HCT116 (cell line): ENCODE data around the gene ETV7. TPM values are rescaled to one million over a fixed set of nuclear protein-coding genes. Genes with fewer than 3 reads are reported as not detected.

Source experiments
- ATAC-seq: fragments of 200-7000 bp; cut with Tn5 transposase; 2 replicates; pipeline ENCODE4 v1.9.1; 2020; ENCODE audit warnings: mild to moderate bottlenecking, moderate library complexity
- BruUV-seq: library from RNA; stranded (reverse); fragments of 400-500 nt; replicated peaks from 2 replicates; lab custom pipeline; 2021; lab: Mats Ljungman, UMichigan
- CTCF ChIA-PET: fragments of 300-600 bp; sonication (Branson Sonifier 250); formaldehyde crosslinking; loops from one replicate; lab custom pipeline; 2021; ENCODE audit warnings: antibody characterized with exemption; lab: Charles Lee
- POLR2A ChIA-PET: fragments of 300-600, 350-600 bp; sonication (Branson Sonifier 250); formaldehyde crosslinking; loops from one replicate; lab custom pipeline; 2021; ENCODE audit warnings: antibody characterized with exemption; lab: Charles Lee
- RAD21 ChIA-PET, 2 experiments: fragments of 300-600 bp; sonication (Branson Sonifier 250); formaldehyde crosslinking; loops; one replicate each; lab custom pipeline; 2023; ENCODE audit warnings: low total read pairs in 2 of 2; ENCODE audit not compliant: uncharacterized antibody in 2 of 2, unreplicated experiment in 2 of 2, low non-redundant PET in 1 of 2; lab: Charles Lee
- DNase-seq: peaks from one replicate; pipeline ENCODE4 v3.0.0-alpha.2; 2010; ENCODE audit warnings: low read depth, low spot score
- H2AFZ ChIP-seq: fragments of 200-600 bp; shearing (Covaris generic), sonication (generic); 2 replicates; pipeline ENCODE4 v1.6.1; 2017; ENCODE audit warnings: low read depth, mixed run types, mixed read lengths, antibody characterized with exemption, low read length; ENCODE audit not compliant: poor library complexity, severe bottlenecking
- H3K27ac ChIP-seq: 2 replicates; pipeline ENCODE4 v1.5.1; 2012; ENCODE audit warnings: low read depth, low read length
- H3K27me3 ChIP-seq: fragments of 200-600 bp; sonication (generic); 2 replicates; pipeline ENCODE4 v1.6.1; 2016; ENCODE audit warnings: mixed run types, low read length, mixed read lengths; ENCODE audit not compliant: insufficient read depth
- H3K36me3 ChIP-seq, 2 experiments: fragments of 200-500 bp in 1 of 2; fragments of 200-600 bp in 1 of 2; sonication (Bioruptor generic) in 1 of 2; sonication (generic) in 1 of 2; 2 replicates each; pipeline versions ENCODE4 v1.5.1 to v1.6.1; 2014 to 2016; ENCODE audit warnings: low read length in 2 of 2, inconsistent platforms in 1 of 2, mixed read lengths in 1 of 2, mixed run types in 1 of 2; ENCODE audit not compliant: insufficient read depth in 2 of 2, control insufficient read depth in 1 of 2
- H3K4me1 ChIP-seq, 2 experiments: fragments of 200-600 bp in 1 of 2; sonication (generic) in 1 of 2; 2 replicates each; pipeline versions ENCODE4 v1.5.1 to v1.6.1; 2012 to 2017; ENCODE audit warnings: low read length in 2 of 2, inconsistent platforms in 1 of 2, mild to moderate bottlenecking in 1 of 2, mixed read lengths in 1 of 2, mixed run types in 1 of 2, moderate library complexity in 1 of 2; ENCODE audit not compliant: insufficient read depth in 2 of 2, control insufficient read depth in 1 of 2
- H3K4me2 ChIP-seq: fragments of 200-600 bp; sonication (generic); 2 replicates; pipeline ENCODE4 v1.6.1; 2017; ENCODE audit warnings: mixed run types, low read length, mixed read lengths
- H3K4me3 ChIP-seq, 2 experiments: fragments of 200-600 bp in 1 of 2; sonication (generic) in 1 of 2; replicated peaks in 1 of 2; 2 replicates each; pipeline ENCODE4 v1.5.1; 2011 to 2016; ENCODE audit warnings: low read length in 2 of 2, control low read depth in 1 of 2, low read depth in 1 of 2, mild to moderate bottlenecking in 1 of 2, mixed read lengths in 1 of 2, mixed run types in 1 of 2
- H3K79me2 ChIP-seq: fragments of 200-600 bp; sonication (generic); 2 replicates; pipeline ENCODE4 v1.6.1; 2017; ENCODE audit warnings: mild to moderate bottlenecking, mixed run types, low read length, moderate library complexity, mixed read lengths; ENCODE audit not compliant: insufficient read depth
- H3K9ac ChIP-seq: fragments of 200-600 bp; sonication (generic); 2 replicates; pipeline ENCODE4 v1.6.1; 2016; ENCODE audit warnings: low read length, mixed read lengths
- H3K9me2 ChIP-seq: fragments of 200-600 bp; sonication (generic), shearing (Covaris generic); 2 replicates; pipeline ENCODE4 v1.6.1; 2017; ENCODE audit warnings: mixed run types, mild to moderate bottlenecking, moderate library complexity; ENCODE audit not compliant: insufficient read depth
- H3K9me3 ChIP-seq, 2 experiments: fragments of 200-500 bp in 1 of 2; fragments of 200-600 bp in 1 of 2; sonication (Bioruptor generic) in 1 of 2; sonication (generic) in 1 of 2; 2 replicates each; pipeline ENCODE4 v1.6.1; 2014 to 2017; ENCODE audit warnings: low read length in 2 of 2, mixed read lengths in 2 of 2, inconsistent platforms in 1 of 2, low read depth in 1 of 2, mild to moderate bottlenecking in 1 of 2, mixed run types in 1 of 2, moderate library complexity in 1 of 2; ENCODE audit not compliant: control insufficient read depth in 1 of 2, insufficient read depth in 1 of 2
- H4K20me1 ChIP-seq: fragments of 200-600 bp; sonication (generic), shearing (Covaris generic); 2 replicates; pipeline ENCODE4 v1.6.1; 2017; ENCODE audit warnings: mixed run types, mild to moderate bottlenecking, moderate library complexity; ENCODE audit not compliant: insufficient read depth
- CBX3 ChIP-seq: IDR thresholded peaks from 2 replicates; pipeline ENCODE4 v1.6.1; 2012; ENCODE audit warnings: low read depth
- CEBPB ChIP-seq: IDR thresholded peaks from 2 replicates; pipeline ENCODE4 v1.6.1; 2012; ENCODE audit warnings: low read depth
- EGR1 ChIP-seq: IDR thresholded peaks from 2 replicates; pipeline ENCODE4 v1.6.1; 2012; ENCODE audit warnings: low read depth
- ELF1 ChIP-seq: IDR thresholded peaks from 2 replicates; pipeline ENCODE4 v1.6.1; 2012; ENCODE audit warnings: low read depth, borderline replicate concordance
- EZH2 ChIP-seq: fragments of 200-600 bp; sonication (generic); IDR thresholded peaks from 2 replicates; pipeline ENCODE4 v1.6.1; 2017; ENCODE audit warnings: antibody characterized with exemption, mixed run types
- EZH2phosphoT487 ChIP-seq: fragments of 200-600 bp; IDR thresholded peaks from 2 replicates; pipeline ENCODE4 v1.6.1; 2018; ENCODE audit warnings: antibody characterized with exemption, borderline replicate concordance
- POLR2A ChIP-seq: IDR thresholded peaks from 2 replicates; pipeline ENCODE4 v1.7.0; 2011; ENCODE audit warnings: borderline replicate concordance; ENCODE audit not compliant: insufficient read depth, insufficient read length; ENCODE audit errors: extremely low read depth
- SP1 ChIP-seq: IDR thresholded peaks from 2 replicates; pipeline ENCODE4 v1.6.1; 2012; ENCODE audit warnings: low read depth
- YY1 ChIP-seq: IDR thresholded peaks from 2 replicates; pipeline ENCODE4 v1.6.1; 2011; ENCODE audit warnings: low read length, low read depth, moderate library complexity, mild to moderate bottlenecking; ENCODE audit not compliant: insufficient replicate concordance; ENCODE audit errors: extremely low read depth
- ZFX ChIP-seq: fragments of 450-650 bp; IDR thresholded peaks from 2 replicates; pipeline ENCODE4 v1.6.1; 2017
- ZNF274 ChIP-seq: fragments of 200-500 bp; sonication (Bioruptor generic); IDR thresholded peaks from 2 replicates; pipeline ENCODE4 v1.6.1; 2014; ENCODE audit warnings: mild to moderate bottlenecking, low read depth, low read length, inconsistent platforms
- intact Hi-C: fragments of 100-400 bp; cut with micrococcal nuclease; formaldehyde crosslinking; loops from 2 replicates; pipeline ENCODE4 v1.10.0; 2022
- total RNA-seq: library from RNA; stranded (reverse); gene quantifications from one replicate; pipeline ENCODE4 v1.2.1, GENCODE V29; 2021; ENCODE audit not compliant: unreplicated experiment
- TF ChIP-seq, protein P1 (sequence below): IDR thresholded peaks from 2 replicates; pipeline ENCODE4 v1.6.1; 2011; ENCODE audit warnings: mild to moderate bottlenecking, low read length, moderate library complexity; ENCODE audit not compliant: insufficient replicate concordance; ENCODE audit errors: extremely low read depth
- TF ChIP-seq, protein P2 (sequence below), 3 experiments: fragments of 200-600 bp in 1 of 3; sonication (generic) in 1 of 3; IDR thresholded peaks in 2 of 3; conservative IDR thresholded peaks in 1 of 3; 2 replicates each; pipeline ENCODE4 v1.5.1; 2012 to 2017; ENCODE audit warnings: low read depth in 2 of 3, low read length in 2 of 3, antibody characterized with exemption in 1 of 3, borderline replicate concordance in 1 of 3, control low read depth in 1 of 3, mild to moderate bottlenecking in 1 of 3, mixed read lengths in 1 of 3, mixed run types in 1 of 3, moderate library complexity in 1 of 3; ENCODE audit not compliant: insufficient read depth in 1 of 3
- TF ChIP-seq, protein P3 (sequence below): IDR thresholded peaks from 2 replicates; pipeline ENCODE4 v1.6.1; 2012
- TF ChIP-seq, protein P4 (sequence below): IDR thresholded peaks from 2 replicates; pipeline ENCODE4 v1.6.1; 2012

ETV7 gene
- total RNA-seq, 1 experiment from 2014 or later, result 1.0 TPM

DNA sequence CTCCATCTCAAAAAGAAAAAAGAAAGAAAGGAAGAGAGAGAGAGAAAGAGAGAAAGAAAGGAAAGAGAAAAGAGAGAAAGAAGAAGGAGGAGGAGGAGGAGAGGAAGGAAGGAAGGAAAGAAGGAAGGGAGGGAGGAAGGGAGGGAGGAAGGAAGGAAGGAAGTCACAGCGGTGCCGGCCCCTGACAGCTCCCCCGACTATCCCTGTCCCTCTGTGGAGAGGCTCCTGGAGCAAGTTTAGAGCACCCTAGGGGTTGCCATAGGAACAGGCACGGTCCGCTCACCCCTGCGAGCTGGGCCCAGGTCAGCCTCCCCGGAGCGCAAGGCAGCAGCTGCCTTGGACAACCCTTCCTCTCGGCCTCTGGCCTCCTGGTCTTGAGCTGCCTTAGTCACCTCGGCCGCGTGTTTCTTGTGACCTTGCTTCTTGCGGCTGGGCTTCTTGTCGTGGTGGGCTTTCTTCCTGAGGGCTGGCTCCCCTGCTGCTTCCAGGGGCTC, 57.6 kb downstream of the ETV7 start (continued):
- TF ChIP-seq, protein P1, sequence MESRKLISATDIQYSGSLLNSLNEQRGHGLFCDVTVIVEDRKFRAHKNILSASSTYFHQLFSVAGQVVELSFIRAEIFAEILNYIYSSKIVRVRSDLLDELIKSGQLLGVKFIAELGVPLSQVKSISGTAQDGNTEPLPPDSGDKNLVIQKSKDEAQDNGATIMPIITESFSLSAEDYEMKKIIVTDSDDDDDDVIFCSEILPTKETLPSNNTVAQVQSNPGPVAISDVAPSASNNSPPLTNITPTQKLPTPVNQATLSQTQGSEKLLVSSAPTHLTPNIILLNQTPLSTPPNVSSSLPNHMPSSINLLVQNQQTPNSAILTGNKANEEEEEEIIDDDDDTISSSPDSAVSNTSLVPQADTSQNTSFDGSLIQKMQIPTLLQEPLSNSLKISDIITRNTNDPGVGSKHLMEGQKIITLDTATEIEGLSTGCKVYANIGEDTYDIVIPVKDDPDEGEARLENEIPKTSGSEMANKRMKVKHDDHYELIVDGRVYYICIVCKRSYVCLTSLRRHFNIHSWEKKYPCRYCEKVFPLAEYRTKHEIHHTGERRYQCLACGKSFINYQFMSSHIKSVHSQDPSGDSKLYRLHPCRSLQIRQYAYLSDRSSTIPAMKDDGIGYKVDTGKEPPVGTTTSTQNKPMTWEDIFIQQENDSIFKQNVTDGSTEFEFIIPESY, result no peak
- TF ChIP-seq YY1 (no peak), EGR1 (no peak), EZH2 (no peak), ZFX (no peak), CEBPB (no peak)
- TF ChIP-seq, protein P2, sequence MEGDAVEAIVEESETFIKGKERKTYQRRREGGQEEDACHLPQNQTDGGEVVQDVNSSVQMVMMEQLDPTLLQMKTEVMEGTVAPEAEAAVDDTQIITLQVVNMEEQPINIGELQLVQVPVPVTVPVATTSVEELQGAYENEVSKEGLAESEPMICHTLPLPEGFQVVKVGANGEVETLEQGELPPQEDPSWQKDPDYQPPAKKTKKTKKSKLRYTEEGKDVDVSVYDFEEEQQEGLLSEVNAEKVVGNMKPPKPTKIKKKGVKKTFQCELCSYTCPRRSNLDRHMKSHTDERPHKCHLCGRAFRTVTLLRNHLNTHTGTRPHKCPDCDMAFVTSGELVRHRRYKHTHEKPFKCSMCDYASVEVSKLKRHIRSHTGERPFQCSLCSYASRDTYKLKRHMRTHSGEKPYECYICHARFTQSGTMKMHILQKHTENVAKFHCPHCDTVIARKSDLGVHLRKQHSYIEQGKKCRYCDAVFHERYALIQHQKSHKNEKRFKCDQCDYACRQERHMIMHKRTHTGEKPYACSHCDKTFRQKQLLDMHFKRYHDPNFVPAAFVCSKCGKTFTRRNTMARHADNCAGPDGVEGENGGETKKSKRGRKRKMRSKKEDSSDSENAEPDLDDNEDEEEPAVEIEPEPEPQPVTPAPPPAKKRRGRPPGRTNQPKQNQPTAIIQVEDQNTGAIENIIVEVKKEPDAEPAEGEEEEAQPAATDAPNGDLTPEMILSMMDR (IDR thresholded peaks at IDR 0.05 in 2 of 3, conservative IDR thresholded peaks at IDR 0.05 in 1 of 3; ENCODE audit: borderline replicate concordance in 1 of 3, insufficient read depth in 1 of 3, low read depth in 2 of 3, low read length in 2 of 3), result no peak

DNA sequence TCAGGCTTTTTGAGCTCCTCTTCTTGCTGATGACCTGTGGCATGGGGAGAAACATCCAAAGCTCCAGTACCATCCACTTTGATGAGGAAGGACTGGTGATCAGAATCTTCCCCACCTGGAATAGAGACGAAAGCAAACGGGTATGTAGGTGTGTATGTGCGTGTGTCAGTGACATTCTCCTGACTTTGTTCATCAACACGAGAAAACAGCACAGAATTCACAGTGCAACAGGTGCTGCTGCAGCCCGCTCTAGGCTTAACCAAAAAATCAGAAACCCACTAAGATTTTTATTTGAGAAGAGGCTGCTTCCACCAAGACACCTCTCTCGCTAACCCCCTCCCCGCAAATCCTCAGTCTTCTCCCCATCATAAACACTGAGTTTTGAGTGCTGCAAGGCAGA, 58.9 kb downstream of the ETV7 start:
- BruUV-seq, result no TSS peak
- no peaks in the 10 kb centered on the region for H3K9me2 ChIP-seq
- intact Hi-C loops, result no loop called here
- no peak overlapping the region for H3K9ac ChIP-seq
- H3K4me1 ChIP-seq, result no peaks in the 10 kb centered on the region
- ChIA-PET RAD21 (no interaction called here), CTCF (interaction anchor here (0.6 to 4.3 kb wide), 3 partner anchors 12 to 26 kb away, joined by 3 to 20 read pairs (median 4); no protein-coding TSS in a partner anchor), POLR2A (no interaction called here)
- no peak overlapping the region for H2AFZ ChIP-seq
- DNase-seq (no peak), ATAC-seq (no peak)
- H3K4me2 ChIP-seq, result no peak overlapping the region
- H3K27me3 ChIP-seq, result no peaks in the 10 kb centered on the region
- no peaks in the 10 kb centered on the region for H3K79me2 ChIP-seq
- no peak for TF ChIP-seq POLR2A
- TF ChIP-seq SP1, result no peak
- no peak for TF ChIP-seq ELF1
- TF ChIP-seq, protein P1, result no peak
- TF ChIP-seq, protein P3, sequence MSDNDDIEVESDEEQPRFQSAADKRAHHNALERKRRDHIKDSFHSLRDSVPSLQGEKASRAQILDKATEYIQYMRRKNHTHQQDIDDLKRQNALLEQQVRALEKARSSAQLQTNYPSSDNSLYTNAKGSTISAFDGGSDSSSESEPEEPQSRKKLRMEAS, result no peak
- no peak for TF ChIP-seq EZH2phosphoT487
- no peak for TF ChIP-seq EGR1
- TF ChIP-seq ZNF274, result no peak
- no peak for TF ChIP-seq CBX3
- TF ChIP-seq, protein P4, sequence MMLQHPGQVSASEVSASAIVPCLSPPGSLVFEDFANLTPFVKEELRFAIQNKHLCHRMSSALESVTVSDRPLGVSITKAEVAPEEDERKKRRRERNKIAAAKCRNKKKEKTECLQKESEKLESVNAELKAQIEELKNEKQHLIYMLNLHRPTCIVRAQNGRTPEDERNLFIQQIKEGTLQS, result no peak
- TF ChIP-seq, protein P2 (IDR thresholded peaks at IDR 0.05 in 2 of 3, conservative IDR thresholded peaks at IDR 0.05 in 1 of 3; ENCODE audit: borderline replicate concordance in 1 of 3, insufficient read depth in 1 of 3, low read depth in 2 of 3, low read length in 2 of 3), result no peak
- TF ChIP-seq, all 23 proteins: peak for 0
- Histone ChIP-seq H3K4me3 (no peak overlapping the region), H3K36me3 (no peaks in the 10 kb centered on the region), H3K9me3 (no peaks in the 10 kb centered on the region), H3K27ac (no peak overlapping the region), H4K20me1 (no peaks in the 10 kb centered on the region)
